B cell (primary cell): ENCODE measurements around the gene KLC4. TPM values are rescaled to one million over a fixed set of nuclear protein-coding genes. Genes with fewer than 3 reads are reported as not detected.

Experiments used
- ATAC-seq: fragments of 200-7000 bp; cut with Tn5 transposase; one replicate; pipeline ENCODE4 v1.10.0; 2021; ENCODE audit warnings: low read depth, mild to moderate bottlenecking, moderate number of reproducible peaks, moderate library complexity
- CTCF ChIA-PET: fragments of 350-600 bp; sonication (Branson Sonifier 250); formaldehyde crosslinking; loops from one replicate; lab custom pipeline; 2021; ENCODE audit warnings: antibody characterized with exemption, inconsistent platforms; lab: Charles Lee
- POLR2A ChIA-PET: fragments of 350-600 bp; sonication (Branson Sonifier 250); formaldehyde crosslinking; loops from one replicate; lab custom pipeline; 2021; ENCODE audit warnings: antibody characterized with exemption; lab: Charles Lee
- DNase-seq: peaks from one replicate; pipeline ENCODE4 v3.0.0; 2013
- H2AFZ ChIP-seq: 2 replicates; pipeline ENCODE4 v1.6.1; 2012; ENCODE audit warnings: mild to moderate bottlenecking, low read depth, low read length; ENCODE audit not compliant: insufficient read depth, poor library complexity, severe bottlenecking
- H3K27ac ChIP-seq, 2 donors: 1 replicate in 1 of 2; 2 replicates in 1 of 2; pipeline ENCODE4 v1.5.1; 2012 to 2013; ENCODE audit warnings: low read length in 2 of 2, mild to moderate bottlenecking in 2 of 2, moderate library complexity in 1 of 2
- H3K27me3 ChIP-seq, 4 experiments: fragments of 200-600 bp in 1 of 4; sonication (generic) in 1 of 4; replicated peaks in 1 of 4; 1 replicate in 2 of 4; 2 replicates in 2 of 4; pipeline versions ENCODE4 v1.6.1 to v1.7.0; 2013 to 2016; ENCODE audit warnings: low read length in 3 of 4, mild to moderate bottlenecking in 2 of 4, mixed read lengths in 1 of 4, moderate library complexity in 1 of 4; ENCODE audit not compliant: insufficient read depth in 4 of 4, control insufficient read depth in 3 of 4; ENCODE audit errors: control extremely low read depth in 1 of 4
- H3K36me3 ChIP-seq, 2 experiments: replicated peaks in 1 of 2; 1 replicate in 1 of 2; 2 replicates in 1 of 2; pipeline versions ENCODE4 v1.6.1 to v1.7.1; 2013; ENCODE audit warnings: low read length in 1 of 2; ENCODE audit not compliant: insufficient read depth in 2 of 2, control insufficient read depth in 1 of 2; ENCODE audit errors: control extremely low read depth in 1 of 2, extremely low read depth in 1 of 2
- H3K4me1 ChIP-seq, 2 donors: fragments of 200-600 bp in 1 of 2; sonication (generic) in 1 of 2; 1 replicate in 1 of 2; 2 replicates in 1 of 2; pipeline versions ENCODE4 v1.5.1 to v1.6.1; 2013 to 2017; ENCODE audit warnings: low read length in 2 of 2; ENCODE audit not compliant: control insufficient read depth in 2 of 2, insufficient read depth in 2 of 2
- H3K4me2 ChIP-seq: replicated peaks from 2 replicates; pipeline ENCODE3; 2012; ENCODE audit warnings: mild to moderate bottlenecking, low read depth, low read length; ENCODE audit not compliant: poor library complexity, severe bottlenecking
- H3K4me3 ChIP-seq, 5 experiments: fragments of 200-600 bp in 1 of 5; sonication (generic) in 1 of 5; 1 replicate in 3 of 5; 2 replicates in 2 of 5; pipeline versions ENCODE4 v1.5.1 to v1.7.0; 2011 to 2016; ENCODE audit warnings: low read length in 4 of 5, mild to moderate bottlenecking in 4 of 5, low read depth in 2 of 5, control low read depth in 1 of 5, moderate library complexity in 1 of 5; ENCODE audit not compliant: insufficient read depth in 1 of 5; ENCODE audit errors: control extremely low read depth in 1 of 5, extremely low read depth in 1 of 5
- H3K79me2 ChIP-seq: fragments of 200-600 bp; sonication (generic); one replicate; pipeline ENCODE4 v1.6.0; 2016; ENCODE audit warnings: low read length; ENCODE audit not compliant: control insufficient read depth, insufficient read depth
- H3K9ac ChIP-seq: fragments of 200-600 bp; sonication (generic); 2 replicates; pipeline ENCODE4 v1.6.1; 2017; ENCODE audit warnings: mild to moderate bottlenecking, low read length, moderate library complexity
- H3K9me3 ChIP-seq, 3 donors: one replicate each; pipeline versions ENCODE4 v1.6.1 to v1.7.1; 2013; ENCODE audit warnings: low read length in 2 of 3; ENCODE audit not compliant: control insufficient read depth in 2 of 3, insufficient read depth in 1 of 3; ENCODE audit errors: control extremely low read depth in 1 of 3
- H4K20me1 ChIP-seq: 2 replicates; pipeline ENCODE4 v1.6.0; 2012; ENCODE audit warnings: mild to moderate bottlenecking, low read length; ENCODE audit not compliant: insufficient read depth, control insufficient read depth, poor library complexity, severe bottlenecking
- H3K27ac Mint-ChIP-seq: one replicate; pipeline ENCODE4 v1.8.0; 2021; ENCODE audit warnings: mixed read lengths
- H3K27me3 Mint-ChIP-seq: one replicate; pipeline ENCODE4 v1.8.0; 2021; ENCODE audit warnings: mixed read lengths
- H3K4me1 Mint-ChIP-seq: one replicate; pipeline ENCODE4 v1.8.0; 2021; ENCODE audit warnings: mixed read lengths
- H3K4me3 Mint-ChIP-seq: one replicate; pipeline ENCODE4 v1.8.0; 2021; ENCODE audit warnings: mixed read lengths
- H3K9me3 Mint-ChIP-seq: one replicate; pipeline ENCODE4 v1.8.0; 2022; ENCODE audit warnings: mixed read lengths; ENCODE audit not compliant: insufficient read depth
- CTCF ChIP-seq: fragments of 200-600 bp; IDR thresholded peaks from one replicate; pipeline ENCODE4 v1.8.0; 2022; ENCODE audit warnings: antibody characterized with exemption, mild to moderate bottlenecking
- EZH2 ChIP-seq: IDR thresholded peaks from 2 replicates; pipeline ENCODE4 v1.6.1; 2012; ENCODE audit warnings: borderline replicate concordance, low read depth, mild to moderate bottlenecking, moderate library complexity, low read length; ENCODE audit not compliant: insufficient read depth, poor library complexity, severe bottlenecking
- WGBS: methylation state at CpG from one replicate; pipeline ENCODE4 v1.1.5; 2013; ENCODE audit warnings: missing lambda C conversion rate; ENCODE audit not compliant: insufficient coverage; 5-methylcytosine and 5-hydroxymethylcytosine counted together
- intact Hi-C: fragments of 100-400 bp; cut with micrococcal nuclease; formaldehyde crosslinking; loops from one replicate; pipeline ENCODE4 v1.10.0; 2022
- polyA plus RNA-seq: library from polyadenylated mRNA; depleted of rRNA; stranded (reverse); fragments of >200 nt; gene quantifications from 2 replicates; pipeline ENCODE4 v1.2.3, GENCODE V29; 2012
- total RNA-seq, 2 donors: library from RNA; stranded (reverse); fragments of 120-200 nt in 1 of 2; gene quantifications; 1 replicate in 1 of 2; 2 replicates in 1 of 2; pipeline versions ENCODE4 v1.2.3 to v1.2.4, GENCODE V29; 2013 to 2022

KLC4 gene
- total and polyA plus RNA-seq, 2 donors (not counting 1 experiment from before 2014, with no cell fraction given) = 30.6 to 52.7 TPM

GRCh38 chr6:43043310-43043709 is 16.1 kb upstream of the KLC4 start:
- H2AFZ ChIP-seq = no peak overlapping the region
- H4K20me1 ChIP-seq = no peaks in the 10 kb centered on the region
- no peaks in the 10 kb centered on the region for H3K79me2 ChIP-seq
- 98% methylated on average over 8 of the region's 9 CpGs for WGBS
- intact Hi-C loops = no loop called here
- no peak overlapping the region for H3K4me2 ChIP-seq
- peaks cover 0 to 44% of the 10 kb centered on the region in 2 experiments for H3K36me3 ChIP-seq
- no peaks in the 10 kb centered on the region for H3K9me3 ChIP-seq
- no peaks in the 10 kb centered on the region for H3K27me3 ChIP-seq
- ATAC-seq (no peak), DNase-seq (no peak)
- Mint-ChIP-seq H3K4me3 (no peak overlapping the region), H3K27ac (no peak overlapping the region), H3K4me1 (no peaks in the 10 kb centered on the region), H3K27me3 (no peaks in the 10 kb centered on the region), H3K9me3 (no peaks in the 10 kb centered on the region)
- no peak overlapping the region for H3K27ac ChIP-seq
- H3K4me3 ChIP-seq = no peak overlapping the region
- TF ChIP-seq EZH2 (no peak), CTCF (no peak)
- ChIA-PET POLR2A (interaction anchor here (0.5 kb wide), 1 partner anchor 50 kb away, joined by 11 read pairs; no protein-coding TSS in a partner anchor), CTCF (no interaction called here)
- no peak overlapping the region for H3K9ac ChIP-seq
- H3K4me1 ChIP-seq = no peaks in the 10 kb centered on the region

GRCh38 chr6:43045371-43045930 is 14.0 kb upstream of the KLC4 start:
- ChIA-PET POLR2A (no interaction called here), CTCF (no interaction called here)
- H3K9me3 Mint-ChIP-seq = no peaks in the 10 kb centered on the region
- DNase-seq (no peak), ATAC-seq (no peak)
- H3K27me3 Mint-ChIP-seq = no peaks in the 10 kb centered on the region
- H3K4me2 ChIP-seq = no peak overlapping the region
- H2AFZ ChIP-seq = no peak overlapping the region
- H3K9me3 ChIP-seq = no peaks in the 10 kb centered on the region
- H3K4me3 Mint-ChIP-seq = no peak overlapping the region
- H3K4me1 ChIP-seq = no peaks in the 10 kb centered on the region
- H4K20me1 ChIP-seq = no peaks in the 10 kb centered on the region
- peaks cover 0 to 46% of the 10 kb centered on the region in 2 experiments for H3K36me3 ChIP-seq
- TF ChIP-seq CTCF = no peak
- no peak for TF ChIP-seq EZH2
- no peaks in the 10 kb centered on the region for H3K27me3 ChIP-seq
- no peak overlapping the region for H3K27ac ChIP-seq
- intact Hi-C loops = no loop called here
- H3K4me3 ChIP-seq = no peak overlapping the region
- no peak overlapping the region for H3K27ac Mint-ChIP-seq
- no peaks in the 10 kb centered on the region for H3K4me1 Mint-ChIP-seq
- no peak overlapping the region for H3K9ac ChIP-seq
- H3K79me2 ChIP-seq = no peaks in the 10 kb centered on the region
- 97% methylated on average over 9 of the region's 11 CpGs for WGBS
